ENCODE results near the gene SHISA7.

GRCh38 chr19:55451965-55452748, 9.1 kb upstream of the SHISA7 start:
- TF ChIP-seq CTCF (IDR thresholded peaks at IDR 0.05) (no peak), POLR2A (IDR thresholded peaks at IDR 0.05) (no peak)

Measured in uterus (tissue), 2 donors.